Pancreas (tissue), 10 donors: ENCODE results near the gene C2orf42. TPM values are rescaled to one million over a fixed set of nuclear protein-coding genes. Genes with fewer than 3 reads are reported as not detected.
A peak's percentile ranks its signal among the peaks of the same experiment; 100 is the strongest.

ENCODE experiments used
- ATAC-seq, 4 donors: fragments of 200-7000 bp; cut with Tn5 transposase; one replicate each; pipeline versions ENCODE4 v1.8.0 to v1.9.1; 2020; ENCODE audit warnings: mild to moderate bottlenecking in 4 of 4, moderate library complexity in 4 of 4
- DNase-seq, 6 donors: peaks; one replicate each; pipeline ENCODE4 v3.0.0-alpha.2; 2020
- FAIRE-seq: peaks from 2 replicates; lab custom pipeline; 2012; peaks lifted over from hg19 to GRCh38; lab: Jason Lieb, UNC
- H3K27ac ChIP-seq, 4 donors: fragments of 200-600 bp; sonication (generic); 1 replicate in 3 of 4; 2 replicates in 1 of 4; pipeline versions ENCODE4 v1.5.0 to v1.8.0; 2020
- H3K27me3 ChIP-seq, 4 donors: fragments of 200-600 bp; one replicate each; pipeline ENCODE4 v1.8.0; 2021
- H3K36me3 ChIP-seq, 3 donors: fragments of 200-600 bp; sonication (generic) in 1 of 3; one replicate each; pipeline versions ENCODE4 v1.5.0 to v1.8.0; 2020 to 2021
- H3K4me1 ChIP-seq, 3 donors: fragments of 200-600 bp; one replicate each; pipeline ENCODE4 v1.8.0; 2021
- H3K4me3 ChIP-seq, 4 donors: fragments of 200-600 bp; sonication (generic) in 2 of 4; one replicate each; pipeline versions ENCODE4 v1.5.0 to v1.8.0; 2020 to 2021
- H3K9me3 ChIP-seq, 4 donors: fragments of 200-600 bp; one replicate each; pipeline ENCODE4 v1.8.0; 2021
- CTCF ChIP-seq, 4 donors: fragments of 200-600 bp; sonication (generic) in 3 of 4; IDR thresholded peaks; one replicate each; pipeline versions ENCODE4 v1.5.0 to v1.8.0; 2021; ENCODE audit warnings: antibody characterized with exemption in 4 of 4
- WGBS, 2 donors: extraction: QIAGEN DNeasy Blood & Tissue Kit; methylation state at CpG; one replicate each; pipeline ENCODE4 v1.1.7; 2013; 5-methylcytosine and 5-hydroxymethylcytosine counted together
- intact Hi-C, 3 donors: fragments of 100-400 bp; cut with DNase I; formaldehyde crosslinking; loops; one replicate each; pipeline versions ENCODE4 v1.11.1 to v1.14.2; 2022
- polyA plus RNA-seq, 2 donors: library from polyadenylated mRNA; stranded (reverse); fragments of 200-250 nt; gene quantifications; one replicate each; pipeline ENCODE4 v1.2.3, GENCODE V29; 2013
- total RNA-seq, 6 donors: library from RNA; stranded (reverse); fragmentation: NEBNext Ultra II Directional in 4 of 6; extraction: Animal tissue kit (Norgen Biotek cat#: 25700) in 4 of 6; gene quantifications; one replicate each; pipeline versions ENCODE4 v1.2.1 to v1.2.4, GENCODE V29; 2021 to 2023
- donor health status: healthy with polysubstance abuse.
- donor health status: DM: no; HTN: no; CAD: no; lungs with moderate emphysema.
- donor health status: DM: no; HTN: no; CAD: no.
- donor health status: control.
- donor health status: control.
- donor health status: Bipolar disorder and iron deficiency.
- donor health status: DM: yes; HTN: yes; CAD: no.
- donor health status: DM: no; HTN: no; CAD: no.
- donor health status: DM: no; HTN: no; CAD: no.
- donor health status: DM: yes; HTN: yes; CAD: no.

Gene C2orf42
- total and polyA plus RNA-seq, 8 donors, result 4.5 to 12.5 (median 7.2) TPM

- H3K4me3 ChIP-seq, result no peak overlapping the region
- H3K9me3 ChIP-seq, result no peaks in the 10 kb centered on the region
- peaks cover 0 to 43% (median 3%) of the 10 kb centered on the region in 3 donors for H3K36me3 ChIP-seq
- 74 to 75% methylated on average over 3 of the region's 3 CpGs for WGBS, 2 donors
- no peak for TF ChIP-seq CTCF (IDR thresholded peaks at IDR 0.05)
- ATAC-seq (no peak), FAIRE-seq (no peak), DNase-seq (no peak)
- peaks cover 0 to 4% (median 0%) of the 10 kb centered on the region in 3 donors for H3K4me1 ChIP-seq
- H3K27ac ChIP-seq, result no peak overlapping the region
- no peaks in the 10 kb centered on the region for H3K27me3 ChIP-seq
- intact Hi-C loops, result no loop called here
Measured at GRCh38 chr2:70214953-70215549, 24.2 kb upstream of the C2orf42 start.

GRCh38 chr2:70214365-70214764 is 23.5 kb upstream of the C2orf42 start:
- Histone ChIP-seq H3K27me3 (no peaks in the 10 kb centered on the region), H3K36me3 (peaks cover 0 to 36% (median 3%) of the 10 kb centered on the region in 3 donors), H3K4me3 (no peak overlapping the region), H3K9me3 (no peaks in the 10 kb centered on the region), H3K4me1 (peaks cover 0 to 4% (median 0%) of the 10 kb centered on the region in 3 donors), H3K27ac (no peak overlapping the region)
- ATAC-seq (no peak), DNase-seq (no peak), FAIRE-seq (peak; percentile 26)
- 98 to 100% methylated on average over 1 of the region's 1 CpG for WGBS, 2 donors
- TF ChIP-seq CTCF (IDR thresholded peaks at IDR 0.05), result no peak
- intact Hi-C loops, result no loop called here

- H3K4me1 ChIP-seq, result peaks cover 0 to 4% (median 0%) of the 10 kb centered on the region in 3 donors
- ATAC-seq (no peak), DNase-seq (no peak), FAIRE-seq (no peak)
- no peaks in the 10 kb centered on the region for H3K27me3 ChIP-seq
- no peak for TF ChIP-seq CTCF (IDR thresholded peaks at IDR 0.05)
- 59 to 68% methylated on average over 3 of the region's 3 CpGs for WGBS, 2 donors
- no peaks in the 10 kb centered on the region for H3K9me3 ChIP-seq
- H3K4me3 ChIP-seq, result no peak overlapping the region
- intact Hi-C loops, result no loop called here
- no peak overlapping the region for H3K27ac ChIP-seq
- H3K36me3 ChIP-seq, result peaks cover 0 to 26% (median 3%) of the 10 kb centered on the region in 3 donors
Measured at GRCh38 chr2:70212298-70212932, 21.6 kb upstream of the C2orf42 start.

GRCh38 chr2:70211595-70211994 is 20.8 kb upstream of the C2orf42 start:
- Histone ChIP-seq H3K36me3 (peaks cover 0 to 21% (median 3%) of the 10 kb centered on the region in 3 donors), H3K9me3 (no peaks in the 10 kb centered on the region), H3K27me3 (no peaks in the 10 kb centered on the region), H3K4me3 (no peak overlapping the region), H3K27ac (no peak overlapping the region), H3K4me1 (peaks cover 0 to 4% (median 0%) of the 10 kb centered on the region in 3 donors)
- FAIRE-seq (peak; percentile 13), ATAC-seq (no peak), DNase-seq (no peak)
- 68 to 72% methylated on average over 2 of the region's 2 CpGs for WGBS, 2 donors
- TF ChIP-seq CTCF (IDR thresholded peaks at IDR 0.05), result no peak
- intact Hi-C loops, result no loop called here

GRCh38 chr2:70204452-70204851 is 13.6 kb upstream of the C2orf42 start:
- WGBS, 2 donors, result 88 to 89% methylated on average over 8 of the region's 8 CpGs
- no peaks in the 10 kb centered on the region for H3K9me3 ChIP-seq

More at GRCh38 chr2:70204452-70204851, 13.6 kb upstream of the C2orf42 start:
- FAIRE-seq (no peak), ATAC-seq (no peak), DNase-seq (no peak)
- Histone ChIP-seq H3K4me1 (peaks cover 0 to 3% (median 0%) of the 10 kb centered on the region in 3 donors), H3K27ac (no peak overlapping the region), H3K4me3 (no peak overlapping the region), H3K27me3 (no peaks in the 10 kb centered on the region), H3K36me3 (no peaks in the 10 kb centered on the region)
- TF ChIP-seq CTCF (IDR thresholded peaks at IDR 0.05), result no peak
- intact Hi-C loops, result no loop called here
